HUES64 (cell line): ENCODE data around the gene D2HGDH.
A peak's percentile ranks its signal among the peaks of the same experiment; 100 is the strongest.
"Not testable (repeated sequence)": the region's sequence is repeated elsewhere in the genome, so short reads cannot be mapped to it uniquely, and the experiment has no call there.

ENCODE experiments used
- H3K27ac ChIP-seq: 2 replicates; pipeline ENCODE4 v1.7.0; 2013; ENCODE audit warnings: low read depth, low read length, inconsistent platforms
- H3K27me3 ChIP-seq: 2 replicates; pipeline ENCODE4 v1.6.1; 2013; ENCODE audit warnings: mild to moderate bottlenecking, low read length; ENCODE audit not compliant: insufficient read depth
- H3K36me3 ChIP-seq: 2 replicates; pipeline ENCODE4 v1.6.1; 2013; ENCODE audit warnings: mild to moderate bottlenecking, low read length; ENCODE audit not compliant: insufficient read depth
- H3K4me1 ChIP-seq: 2 replicates; pipeline ENCODE4 v1.6.1; 2013; ENCODE audit warnings: mild to moderate bottlenecking, low read length, moderate library complexity; ENCODE audit not compliant: insufficient read depth
- H3K4me3 ChIP-seq: 2 replicates; pipeline ENCODE4 v1.5.1; 2013; ENCODE audit warnings: mild to moderate bottlenecking, low read length, moderate library complexity
- H3K9ac ChIP-seq: 2 replicates; pipeline ENCODE4 v1.6.1; 2013; ENCODE audit warnings: mild to moderate bottlenecking, low read depth, low read length
- H3K9me3 ChIP-seq: 2 replicates; pipeline ENCODE4 v1.6.1; 2013; ENCODE audit warnings: low read depth, low read length; ENCODE audit not compliant: insufficient read depth
- WGBS: fragments of 150-250, 120-280 bp; methylation state at CpG from one replicate; pipeline ENCODE4 v1.1.7; 2013; ENCODE audit warnings: missing lambda C conversion rate; 5-methylcytosine and 5-hydroxymethylcytosine counted together

The D2HGDH gene

DNA sequence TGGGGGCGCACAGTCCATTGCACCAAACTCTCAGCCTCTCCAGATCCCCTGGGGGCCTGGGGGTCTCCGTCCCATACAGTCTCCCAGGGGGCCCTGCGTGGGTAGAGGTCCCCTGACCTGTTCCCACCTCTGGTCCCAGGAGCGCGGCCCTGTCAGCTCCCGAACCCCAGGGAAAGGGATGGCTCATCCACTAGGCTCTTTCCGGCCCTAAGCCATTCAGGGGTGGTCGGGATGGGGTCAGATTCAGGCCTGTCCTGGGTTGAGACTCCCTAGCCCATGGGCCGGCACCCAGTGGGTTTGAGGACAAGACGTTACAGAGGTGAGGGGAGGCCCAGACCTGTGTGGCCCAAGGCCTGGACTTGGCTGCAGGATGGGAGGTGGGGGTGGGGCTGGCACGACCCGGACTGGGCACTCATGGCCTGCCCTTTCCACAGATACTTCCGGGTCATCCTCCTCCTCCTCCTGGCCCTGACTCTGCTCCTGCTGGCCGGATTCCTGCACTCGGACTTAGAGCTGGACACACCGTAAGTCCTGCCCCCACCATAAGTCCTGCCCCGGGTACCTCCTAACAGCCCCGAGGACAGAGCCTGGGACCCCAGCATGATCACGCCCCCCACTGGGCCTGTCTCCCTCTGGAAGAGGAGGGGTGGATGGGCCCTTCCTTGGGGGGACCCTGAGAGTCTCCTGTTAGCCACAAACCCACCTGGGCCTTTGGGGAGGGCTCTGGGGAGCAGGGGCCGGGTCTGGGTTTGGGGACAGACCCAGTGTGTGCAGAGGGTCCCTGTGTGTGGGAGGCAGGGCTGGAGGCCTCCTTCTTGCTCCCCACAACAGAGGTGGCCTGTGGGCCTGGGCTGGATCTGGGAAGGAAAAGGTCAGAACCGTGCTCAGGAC, 64.4 kb downstream of the D2HGDH start:
- 94% methylated on average over 21 of the region's 21 CpGs for WGBS
- peaks cover 14% of the 10 kb centered on the region for H3K27me3 ChIP-seq
- no peaks in the 10 kb centered on the region for H3K36me3 ChIP-seq
- no peaks in the 10 kb centered on the region for H3K9me3 ChIP-seq
- H3K27ac ChIP-seq, result no peak overlapping the region
- H3K4me3 ChIP-seq, result no peak overlapping the region
- no peaks in the 10 kb centered on the region for H3K4me1 ChIP-seq
- H3K9ac ChIP-seq, result no peak overlapping the region

- Histone ChIP-seq H3K4me3 (no peak overlapping the region), H3K36me3 (no peaks in the 10 kb centered on the region), H3K27me3 (peaks cover 21% of the 10 kb centered on the region), H3K9ac (no peak overlapping the region), H3K27ac (no peak overlapping the region), H3K4me1 (peaks cover 6% of the 10 kb centered on the region), H3K9me3 (no peaks in the 10 kb centered on the region)
- WGBS, result 89% methylated on average over 10 of the region's 10 CpGs
These were observed 65.2 kb downstream of the D2HGDH start for GRCh38 chr2:241799522-241800197.

DNA sequence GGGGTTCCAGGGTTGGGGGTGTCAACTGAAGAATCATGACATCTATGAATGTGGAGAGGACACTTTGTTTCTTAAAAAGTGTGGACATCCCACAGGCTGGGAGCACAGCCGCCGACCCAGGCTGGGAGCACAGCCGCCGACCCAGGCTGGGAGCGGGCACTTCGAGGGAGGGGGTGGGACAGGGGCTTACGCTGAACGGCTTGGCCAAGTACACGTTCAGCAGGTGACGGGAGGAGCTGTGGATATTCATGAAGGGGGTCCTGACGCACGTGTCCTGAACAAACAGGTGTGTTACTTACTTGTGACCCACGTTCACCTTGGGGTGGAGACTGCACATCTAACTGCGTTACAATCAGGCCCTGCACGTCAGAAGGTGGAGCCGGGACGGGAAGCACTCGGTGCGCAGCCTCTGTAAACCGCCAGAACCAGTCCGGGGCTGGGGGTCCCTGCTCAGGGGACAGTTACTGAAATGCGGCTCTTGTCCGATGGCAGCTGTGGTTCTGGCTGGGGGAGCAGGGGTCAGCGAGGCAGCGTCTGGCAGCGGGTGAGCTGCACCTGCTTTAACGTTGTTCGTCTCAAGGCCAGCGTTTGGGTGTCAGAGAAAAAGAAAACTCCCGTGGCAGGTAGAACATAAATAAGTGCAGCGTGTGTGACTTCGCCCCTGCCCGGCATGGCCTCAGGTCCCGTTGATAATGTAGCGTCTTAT, 65.9 kb downstream of the D2HGDH start:
- H3K4me3 ChIP-seq, H3K27ac ChIP-seq, H3K9ac ChIP-seq, H3K36me3 ChIP-seq, H3K4me1 ChIP-seq, H3K9me3 ChIP-seq: not testable (repeated sequence)
- WGBS, result 91% methylated on average over 35 of the region's 35 CpGs
- peaks cover 25% of the 10 kb centered on the region for H3K27me3 ChIP-seq

DNA sequence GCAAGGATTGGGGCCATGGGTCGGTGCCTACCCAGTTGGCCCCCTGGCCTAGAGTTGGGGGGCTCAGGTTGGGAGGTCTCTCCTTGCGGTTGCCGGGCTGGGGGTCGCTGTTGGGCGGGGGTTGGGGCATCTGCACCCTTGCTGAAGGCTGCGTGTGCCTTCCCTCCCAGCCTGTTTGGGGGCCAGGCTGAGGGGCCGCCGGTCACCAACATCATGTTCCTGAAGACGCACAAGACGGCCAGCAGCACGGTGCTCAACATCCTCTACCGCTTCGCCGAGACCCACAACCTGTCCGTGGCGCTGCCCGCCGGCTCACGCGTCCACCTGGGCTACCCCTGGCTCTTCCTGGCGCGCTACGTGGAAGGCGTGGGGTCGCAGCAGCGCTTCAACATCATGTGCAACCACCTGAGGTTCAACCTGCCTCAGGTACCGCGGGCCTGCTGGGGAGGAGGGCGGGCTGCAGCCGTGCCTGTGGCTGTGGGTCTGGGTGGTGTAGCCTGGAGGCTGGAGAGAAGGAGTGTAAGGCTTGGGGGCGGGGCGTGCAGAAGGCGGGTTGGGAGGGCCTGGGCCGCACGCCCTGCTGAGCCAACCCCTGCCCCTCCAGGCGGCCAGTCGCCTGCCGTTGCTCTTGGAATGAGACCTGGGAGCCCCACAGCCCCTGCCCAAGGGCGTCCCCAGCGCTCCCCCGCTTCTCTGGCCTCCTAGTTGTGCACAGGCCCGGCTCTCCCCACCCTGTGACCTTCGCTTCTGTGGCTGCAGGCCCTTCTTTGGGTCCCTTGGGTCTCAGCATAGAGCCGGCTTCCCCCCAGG, 67.4 kb downstream of the D2HGDH start:
- Histone ChIP-seq H3K27ac (no peak overlapping the region), H3K9ac (no peak overlapping the region), H3K36me3 (no peaks in the 10 kb centered on the region), H3K9me3 (no peaks in the 10 kb centered on the region), H3K4me3 (no peak overlapping the region), H3K27me3 (peaks cover 25% of the 10 kb centered on the region), H3K4me1 (peaks cover 9% of the 10 kb centered on the region)
- 71% methylated on average over 44 of the region's 44 CpGs for WGBS

- no peak overlapping the region for H3K27ac ChIP-seq
- 79% methylated on average over 32 of the region's 32 CpGs for WGBS
- H3K27me3 ChIP-seq, result peaks cover 25% of the 10 kb centered on the region
- no peaks in the 10 kb centered on the region for H3K9me3 ChIP-seq
- H3K9ac ChIP-seq, result no peak overlapping the region
- H3K4me3 ChIP-seq, result peak overlapping the region; percentile 57; the same call in 1 of the 2 replicates
- no peaks in the 10 kb centered on the region for H3K36me3 ChIP-seq
- H3K4me1 ChIP-seq, result peaks cover 9% of the 10 kb centered on the region
These were observed 68.2 kb downstream of the D2HGDH start for GRCh38 chr2:241802421-241803318.

- Histone ChIP-seq H3K27ac (no peak overlapping the region), H3K36me3 (no peaks in the 10 kb centered on the region), H3K4me3 (peak overlapping the region; percentile 57), H3K4me1 (peaks cover 15% of the 10 kb centered on the region), H3K9ac (peak overlapping the region; percentile 58; the same call in 1 of the 2 replicates), H3K27me3 (peaks cover 25% of the 10 kb centered on the region), H3K9me3 (no peaks in the 10 kb centered on the region)
- WGBS, result 8% methylated on average over 109 of the region's 109 CpGs
These were observed 69.2 kb downstream of the D2HGDH start for GRCh38 chr2:241803387-241804325.

- Histone ChIP-seq H3K4me1 (peaks cover 18% of the 10 kb centered on the region), H3K9ac (no peak overlapping the region; the same call in 1 of the 2 replicates), H3K9me3 (no peaks in the 10 kb centered on the region), H3K4me3 (peak overlapping the region; percentile 57), H3K27ac (no peak overlapping the region), H3K27me3 (peaks cover 25% of the 10 kb centered on the region), H3K36me3 (no peaks in the 10 kb centered on the region)
- 14% methylated on average over 34 of the region's 35 CpGs for WGBS
These were observed 70.1 kb downstream of the D2HGDH start for GRCh38 chr2:241804326-241805229.

DNA sequence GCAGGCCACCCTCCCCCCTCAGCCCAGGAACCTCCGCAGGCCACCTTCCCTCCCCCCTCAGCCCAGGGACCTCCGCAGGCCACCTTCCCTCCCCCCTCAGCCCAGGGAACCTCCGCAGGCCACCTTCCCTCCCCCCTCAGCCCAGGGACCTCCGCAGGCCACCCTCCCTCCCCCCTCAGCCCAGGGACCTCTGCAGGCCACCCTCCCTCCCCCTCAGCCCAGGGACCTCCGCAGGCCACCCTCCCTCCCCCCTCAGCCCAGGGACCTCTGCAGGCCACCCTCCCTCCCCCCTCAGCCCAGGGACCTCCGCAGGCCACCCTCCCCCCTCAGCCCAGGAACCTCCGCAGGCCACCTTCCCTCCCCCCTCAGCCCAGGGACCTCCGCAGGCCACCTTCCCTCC, 71.8 kb downstream of the D2HGDH start:
- H3K4me3 ChIP-seq, H3K36me3 ChIP-seq, H3K27ac ChIP-seq, H3K9me3 ChIP-seq, H3K9ac ChIP-seq: not testable (repeated sequence)
- Histone ChIP-seq H3K4me1 (peaks cover 18% of the 10 kb centered on the region), H3K27me3 (peaks cover 25% of the 10 kb centered on the region)
- no CpG with 5 or more reads among the region's 8 CpGs for WGBS
